Adrenal gland (tissue), 5 donors: ENCODE measurements around the gene ARHGAP19.

ENCODE experiments used
- POLR2A ChIP-seq, 2 donors: fragments of 450-650 bp; IDR thresholded peaks; one replicate each; pipeline ENCODE4 v1.6.1; 2017; ENCODE audit warnings: antibody characterized with exemption in 2 of 2, mild to moderate bottlenecking in 2 of 2, moderate library complexity in 1 of 2
- TF ChIP-seq, protein P1 (sequence below), 6 experiments: fragments of 450-650 bp in 4 of 6; fragments of 200-600 bp in 2 of 6; sonication (generic) in 1 of 6; IDR thresholded peaks; 1 replicate in 5 of 6; 2 replicates in 1 of 6; pipeline versions ENCODE4 v1.5.1 to v1.8.0; 2016 to 2021; ENCODE audit warnings: antibody characterized with exemption in 6 of 6, mild to moderate bottlenecking in 2 of 6, moderate library complexity in 1 of 6
- donor health status: DM: no; HTN: no; CAD: no.

DNA sequence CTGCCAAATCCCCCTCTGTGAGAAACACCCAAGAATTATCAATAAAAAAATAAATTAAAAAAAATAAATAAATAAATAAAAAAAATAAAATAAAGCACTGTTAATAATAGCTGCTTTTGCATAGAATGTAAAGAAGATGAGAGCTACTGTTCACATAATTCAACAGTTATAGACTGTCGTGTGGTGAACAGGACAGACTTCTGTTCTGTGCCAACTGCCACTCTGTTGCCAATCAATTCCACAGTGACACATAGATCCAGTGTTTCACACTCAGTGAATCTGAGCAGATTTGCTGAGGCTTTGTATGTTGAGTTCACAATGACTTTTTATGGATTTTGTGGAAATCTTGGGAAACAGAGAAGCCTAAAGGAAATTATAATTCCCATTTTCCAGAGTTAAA, 14.9 kb downstream of the ARHGAP19 start:
- TF ChIP-seq, protein P1, sequence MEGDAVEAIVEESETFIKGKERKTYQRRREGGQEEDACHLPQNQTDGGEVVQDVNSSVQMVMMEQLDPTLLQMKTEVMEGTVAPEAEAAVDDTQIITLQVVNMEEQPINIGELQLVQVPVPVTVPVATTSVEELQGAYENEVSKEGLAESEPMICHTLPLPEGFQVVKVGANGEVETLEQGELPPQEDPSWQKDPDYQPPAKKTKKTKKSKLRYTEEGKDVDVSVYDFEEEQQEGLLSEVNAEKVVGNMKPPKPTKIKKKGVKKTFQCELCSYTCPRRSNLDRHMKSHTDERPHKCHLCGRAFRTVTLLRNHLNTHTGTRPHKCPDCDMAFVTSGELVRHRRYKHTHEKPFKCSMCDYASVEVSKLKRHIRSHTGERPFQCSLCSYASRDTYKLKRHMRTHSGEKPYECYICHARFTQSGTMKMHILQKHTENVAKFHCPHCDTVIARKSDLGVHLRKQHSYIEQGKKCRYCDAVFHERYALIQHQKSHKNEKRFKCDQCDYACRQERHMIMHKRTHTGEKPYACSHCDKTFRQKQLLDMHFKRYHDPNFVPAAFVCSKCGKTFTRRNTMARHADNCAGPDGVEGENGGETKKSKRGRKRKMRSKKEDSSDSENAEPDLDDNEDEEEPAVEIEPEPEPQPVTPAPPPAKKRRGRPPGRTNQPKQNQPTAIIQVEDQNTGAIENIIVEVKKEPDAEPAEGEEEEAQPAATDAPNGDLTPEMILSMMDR (IDR thresholded peaks at IDR 0.05): no peak
- no peak for TF ChIP-seq POLR2A (IDR thresholded peaks at IDR 0.05)
